Endothelial cell of umbilical vein (primary cell): ENCODE measurements around the gene TOMM40. TPM values are rescaled to one million over a fixed set of nuclear protein-coding genes. Genes with fewer than 3 reads are reported as not detected.

Experiments used
- BruUV-seq: library from RNA; stranded (reverse); fragments of 400-500 nt; replicated peaks from 2 replicates; lab custom pipeline; 2021; lab: Mats Ljungman, UMichigan
- CTCF ChIA-PET: fragments of 300-600, 350-600 bp; sonication (Branson Sonifier 250); formaldehyde crosslinking; loops from one replicate; lab custom pipeline; 2021; ENCODE audit warnings: antibody characterized with exemption, inconsistent platforms; lab: Charles Lee
- POLR2A ChIA-PET: fragments of 300-600, 350-600 bp; sonication (Branson Sonifier 250); formaldehyde crosslinking; loops from one replicate; lab custom pipeline; 2021; ENCODE audit warnings: antibody characterized with exemption, inconsistent platforms; lab: Charles Lee
- DNase-seq: peaks from one replicate; pipeline ENCODE4 v3.0.0-alpha.2; 2011; ENCODE audit warnings: low read depth, low spot score
- FAIRE-seq: peaks from 2 replicates; lab custom pipeline; 2011; peaks lifted over from hg19 to GRCh38; lab: Jason Lieb, UNC
- H2AFZ ChIP-seq: 2 replicates; pipeline ENCODE4 v1.6.0; 2012; ENCODE audit warnings: low read depth, low read length, control low read depth, inconsistent platforms
- H3K27ac ChIP-seq: 2 replicates; pipeline ENCODE4 v1.5.1; 2011; ENCODE audit warnings: low read depth, mild to moderate bottlenecking, control low read depth, low read length, moderate library complexity; ENCODE audit not compliant: insufficient read depth
- H3K27me3 ChIP-seq, 2 experiments: 2 replicates each; pipeline versions ENCODE4 v1.6.0 to v1.6.1; 2011; ENCODE audit warnings: low read length in 2 of 2, mixed read lengths in 1 of 2; ENCODE audit not compliant: control insufficient read depth in 2 of 2, insufficient read depth in 2 of 2
- H3K36me3 ChIP-seq, 2 experiments: 2 replicates in 1 of 2; 3 replicates in 1 of 2; pipeline ENCODE4 v1.5.1; 2011; ENCODE audit warnings: low read length in 2 of 2, mild to moderate bottlenecking in 1 of 2, moderate library complexity in 1 of 2; ENCODE audit not compliant: control insufficient read depth in 2 of 2, insufficient read depth in 2 of 2; ENCODE audit errors: extremely low read depth in 1 of 2
- H3K4me1 ChIP-seq: 3 replicates; pipeline ENCODE4 v1.5.1; 2011; ENCODE audit warnings: mild to moderate bottlenecking, low read length; ENCODE audit not compliant: control insufficient read depth, insufficient read depth; ENCODE audit errors: extremely low read depth
- H3K4me2 ChIP-seq: 2 replicates; pipeline ENCODE4 v1.6.1; 2011; ENCODE audit warnings: low read length, control low read depth, mixed read lengths; ENCODE audit not compliant: insufficient read depth
- H3K4me3 ChIP-seq, 3 experiments: fragments of 200-600 bp in 1 of 3; sonication (generic), shearing (Covaris generic) in 1 of 3; replicated peaks in 1 of 3; 2 replicates each; pipeline ENCODE4 v1.5.1; 2011 to 2016; ENCODE audit warnings: control low read depth in 3 of 3, low read length in 3 of 3, mild to moderate bottlenecking in 2 of 3, inconsistent platforms in 1 of 3, low read depth in 1 of 3, moderate library complexity in 1 of 3; ENCODE audit not compliant: insufficient read depth in 1 of 3
- H3K79me2 ChIP-seq: 2 replicates; pipeline ENCODE4 v1.6.0; 2012; ENCODE audit warnings: low read length, inconsistent platforms; ENCODE audit not compliant: control insufficient read depth, insufficient read depth
- H3K9ac ChIP-seq: replicated peaks from 2 replicates; pipeline ENCODE3; 2011; ENCODE audit warnings: low read length, control low read depth; ENCODE audit not compliant: insufficient read depth; ENCODE audit errors: extremely low read depth
- H3K9me1 ChIP-seq: replicated peaks from 3 replicates; pipeline ENCODE4 v1.6.0; 2011; ENCODE audit warnings: mild to moderate bottlenecking, low read length; ENCODE audit not compliant: control insufficient read depth, insufficient read depth; ENCODE audit errors: extremely low read depth
- H3K9me3 ChIP-seq: replicated peaks from 2 replicates; pipeline ENCODE4 v1.5.1; 2012; ENCODE audit warnings: low read length, inconsistent platforms; ENCODE audit not compliant: control insufficient read depth, insufficient read depth
- H4K20me1 ChIP-seq: replicated peaks from 2 replicates; pipeline ENCODE3; 2011; ENCODE audit warnings: mild to moderate bottlenecking, low read length; ENCODE audit not compliant: control insufficient read depth, insufficient read depth; ENCODE audit errors: extremely low read depth
- EZH2 ChIP-seq: IDR thresholded peaks from 2 replicates; pipeline ENCODE4 v1.6.1; 2012; ENCODE audit warnings: borderline replicate concordance, low read depth, mild to moderate bottlenecking, moderate library complexity, low read length, inconsistent platforms; ENCODE audit not compliant: severe bottlenecking
- FOS ChIP-seq: IDR thresholded peaks from 2 replicates; pipeline ENCODE4 v1.6.1; 2011; ENCODE audit warnings: mild to moderate bottlenecking, low read length, moderate library complexity, borderline replicate concordance; ENCODE audit not compliant: insufficient read depth
- GATA2 ChIP-seq: IDR thresholded peaks from 2 replicates; pipeline ENCODE4 v1.7.0; 2011; ENCODE audit warnings: low read depth, mild to moderate bottlenecking, moderate library complexity, mixed read lengths, low read length; ENCODE audit not compliant: insufficient read length, insufficient read depth
- JUN ChIP-seq: IDR thresholded peaks from 2 replicates; pipeline ENCODE4 v1.6.1; 2011; ENCODE audit warnings: borderline replicate concordance, low read depth; ENCODE audit not compliant: insufficient read length, insufficient read depth
- MYC ChIP-seq: IDR thresholded peaks from one replicate; pipeline ENCODE4 v1.6.1; 2011; ENCODE audit warnings: mild to moderate bottlenecking, low read depth, low read length
- POLR2A ChIP-seq: IDR thresholded peaks from 2 replicates; pipeline ENCODE4 v1.6.1; 2012; ENCODE audit warnings: low read depth, mild to moderate bottlenecking, control low read depth, low read length
- POLR2AphosphoS5 ChIP-seq: IDR thresholded peaks from 2 replicates; pipeline ENCODE4 v1.6.1; 2012; ENCODE audit warnings: low read depth, mild to moderate bottlenecking, control low read depth, low read length, moderate library complexity; ENCODE audit not compliant: insufficient read depth
- dilution Hi-C: fragments of 300-500 bp; cut with MboI; formaldehyde crosslinking; loops from one replicate; pipeline ENCODE4 v1.15.0; 2019; ENCODE audit warnings: low sequenced_read_pairs; ENCODE audit not compliant: extremely low pct_ligation_motif_present
- intact Hi-C: fragments of 100-400 bp; cut with micrococcal nuclease; formaldehyde crosslinking; loops from one replicate; pipeline ENCODE4 v1.10.0; 2022
- polyA plus RNA-seq, 4 experiments: library from polyadenylated mRNA; depleted of rRNA in 3 of 4; stranded (reverse) in 3 of 4; unstranded in 1 of 4; fragments of >200 nt; gene quantifications; 2 replicates each; pipeline versions ENCODE4 v1.2.1 to v1.2.3, GENCODE V29; 2011 to 2012; ENCODE audit warnings: missing spikeins in 1 of 4
- total RNA-seq: library from RNA; stranded (reverse); gene quantifications from 2 replicates; pipeline ENCODE4 v1.2.3, GENCODE V29; 2021
- TF ChIP-seq, protein P1 (sequence below): IDR thresholded peaks from 2 replicates; pipeline ENCODE4 v1.6.1; 2011; ENCODE audit not compliant: insufficient read depth, insufficient read length
- TF ChIP-seq, protein P2 (sequence below), 2 donors: IDR thresholded peaks; 1 replicate in 1 of 2; 2 replicates in 1 of 2; pipeline ENCODE4 v1.5.1; 2011; ENCODE audit warnings: low read length in 2 of 2, mild to moderate bottlenecking in 2 of 2, moderate library complexity in 2 of 2, control low read depth in 1 of 2, inconsistent platforms in 1 of 2, low read depth in 1 of 2; ENCODE audit not compliant: insufficient read depth in 1 of 2; ENCODE audit errors: extremely low read depth in 1 of 2

TOMM40 gene
- total and polyA plus RNA-seq, 2 donors (not counting 3 experiments of a cell fraction or from before 2014, with no cell fraction given), result 71.8 to 90.7 TPM

DNA sequence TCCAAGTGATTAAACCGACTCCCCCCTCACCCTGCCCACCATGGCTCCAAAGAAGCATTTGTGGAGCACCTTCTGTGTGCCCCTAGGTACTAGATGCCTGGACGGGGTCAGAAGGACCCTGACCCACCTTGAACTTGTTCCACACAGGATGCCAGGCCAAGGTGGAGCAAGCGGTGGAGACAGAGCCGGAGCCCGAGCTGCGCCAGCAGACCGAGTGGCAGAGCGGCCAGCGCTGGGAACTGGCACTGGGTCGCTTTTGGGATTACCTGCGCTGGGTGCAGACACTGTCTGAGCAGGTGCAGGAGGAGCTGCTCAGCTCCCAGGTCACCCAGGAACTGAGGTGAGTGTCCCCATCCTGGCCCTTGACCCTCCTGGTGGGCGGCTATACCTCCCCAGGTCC, 16.6 kb downstream of the TOMM40 start:
- Histone ChIP-seq H2AFZ (no peak overlapping the region), H4K20me1 (no peaks in the 10 kb centered on the region), H3K4me1 (peaks cover 9% of the 10 kb centered on the region), H3K9me1 (no peaks in the 10 kb centered on the region), H3K9me3 (no peaks in the 10 kb centered on the region), H3K4me3 (no peak overlapping the region), H3K4me2 (no peak overlapping the region), H3K79me2 (no peaks in the 10 kb centered on the region), H3K9ac (no peak overlapping the region), H3K27ac (no peak overlapping the region), H3K36me3 (no peaks in the 10 kb centered on the region), H3K27me3 (peaks cover 9 to 11% of the 10 kb centered on the region in 2 experiments)
- intact Hi-C loops (no loop called here), dilution Hi-C loops (no loop called here)
- ChIA-PET POLR2A (no interaction called here), CTCF (interaction anchor here (1.8 kb wide), 1 partner anchor 44 kb away, joined by 7 read pairs; no protein-coding TSS in a partner anchor)
- TF ChIP-seq POLR2A, result no peak
- no peak for TF ChIP-seq JUN
- TF ChIP-seq GATA2, result no peak
- TF ChIP-seq, protein P1, sequence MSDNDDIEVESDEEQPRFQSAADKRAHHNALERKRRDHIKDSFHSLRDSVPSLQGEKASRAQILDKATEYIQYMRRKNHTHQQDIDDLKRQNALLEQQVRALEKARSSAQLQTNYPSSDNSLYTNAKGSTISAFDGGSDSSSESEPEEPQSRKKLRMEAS, result no peak
- no peak for TF ChIP-seq FOS
- no peak for TF ChIP-seq EZH2
- TF ChIP-seq, protein P2, sequence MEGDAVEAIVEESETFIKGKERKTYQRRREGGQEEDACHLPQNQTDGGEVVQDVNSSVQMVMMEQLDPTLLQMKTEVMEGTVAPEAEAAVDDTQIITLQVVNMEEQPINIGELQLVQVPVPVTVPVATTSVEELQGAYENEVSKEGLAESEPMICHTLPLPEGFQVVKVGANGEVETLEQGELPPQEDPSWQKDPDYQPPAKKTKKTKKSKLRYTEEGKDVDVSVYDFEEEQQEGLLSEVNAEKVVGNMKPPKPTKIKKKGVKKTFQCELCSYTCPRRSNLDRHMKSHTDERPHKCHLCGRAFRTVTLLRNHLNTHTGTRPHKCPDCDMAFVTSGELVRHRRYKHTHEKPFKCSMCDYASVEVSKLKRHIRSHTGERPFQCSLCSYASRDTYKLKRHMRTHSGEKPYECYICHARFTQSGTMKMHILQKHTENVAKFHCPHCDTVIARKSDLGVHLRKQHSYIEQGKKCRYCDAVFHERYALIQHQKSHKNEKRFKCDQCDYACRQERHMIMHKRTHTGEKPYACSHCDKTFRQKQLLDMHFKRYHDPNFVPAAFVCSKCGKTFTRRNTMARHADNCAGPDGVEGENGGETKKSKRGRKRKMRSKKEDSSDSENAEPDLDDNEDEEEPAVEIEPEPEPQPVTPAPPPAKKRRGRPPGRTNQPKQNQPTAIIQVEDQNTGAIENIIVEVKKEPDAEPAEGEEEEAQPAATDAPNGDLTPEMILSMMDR (IDR thresholded peaks at IDR 0.05; ENCODE audit: extremely low read depth in 1 of 2, insufficient read depth in 1 of 2, low read depth in 1 of 2, low read length in 2 of 2), result no peak
- TF ChIP-seq POLR2AphosphoS5, result no peak
- no peak for TF ChIP-seq MYC
- FAIRE-seq (no peak), DNase-seq (no peak)
- BruUV-seq, result no TSS peak
